Uterus (tissue), 4 donors: ENCODE data around the gene CDADC1. TPM values are rescaled to one million over a fixed set of nuclear protein-coding genes. Genes with fewer than 3 reads are reported as not detected.

ENCODE experiments used
- DNase-seq, 2 donors: peaks; one replicate each; pipeline ENCODE4 v3.0.0-alpha.2; 2019 to 2020
- H3K27ac ChIP-seq, 2 donors: fragments of 200-600 bp; sonication (generic); 1 replicate in 1 of 2; 2 replicates in 1 of 2; pipeline ENCODE4 v1.5.1; 2016 to 2018
- H3K27me3 ChIP-seq, 2 donors: fragments of 200-600 bp; sonication (generic); one replicate each; pipeline ENCODE4 v1.5.1; 2018 to 2019; ENCODE audit warnings: control low read depth in 1 of 2
- H3K36me3 ChIP-seq, 2 donors: fragments of 200-600 bp; sonication (generic); one replicate each; pipeline ENCODE4 v1.5.1; 2019; ENCODE audit warnings: control low read depth in 1 of 2
- H3K4me1 ChIP-seq, 2 donors: fragments of 200-600 bp; sonication (generic); one replicate each; pipeline ENCODE4 v1.5.1; 2018 to 2019; ENCODE audit warnings: control low read depth in 1 of 2
- H3K4me3 ChIP-seq, 2 donors: fragments of 200-600 bp; sonication (generic); 1 replicate in 1 of 2; 2 replicates in 1 of 2; pipeline ENCODE4 v1.5.1; 2018 to 2019; ENCODE audit warnings: mild to moderate bottlenecking in 1 of 2
- H3K9me3 ChIP-seq, 2 donors: fragments of 200-600 bp; sonication (generic); one replicate each; pipeline ENCODE4 v1.5.1; 2019; ENCODE audit warnings: control low read depth in 1 of 2
- CTCF ChIP-seq, 4 experiments: fragments of 200-600 bp in 2 of 4; fragments of 450-650 bp in 2 of 4; sonication (generic) in 2 of 4; IDR thresholded peaks; one replicate each; pipeline ENCODE4 v1.5.1; 2016 to 2019; ENCODE audit warnings: antibody characterized with exemption in 4 of 4, mild to moderate bottlenecking in 2 of 4, moderate library complexity in 1 of 4
- POLR2A ChIP-seq, 2 donors: fragments of 450-650 bp; IDR thresholded peaks; one replicate each; pipeline ENCODE4 v1.6.1; 2016; ENCODE audit warnings: antibody characterized with exemption in 2 of 2, mild to moderate bottlenecking in 1 of 2, moderate library complexity in 1 of 2
- intact Hi-C: fragments of 100-400 bp; cut with DNase I; formaldehyde crosslinking; loops from one replicate; pipeline ENCODE4 v1.15.1; 2023; ENCODE audit warnings: low total_unique reads
- total RNA-seq, 4 donors: library from RNA; depleted of rRNA in 3 of 4; stranded (reverse); fragments of >200 nt in 3 of 4; gene quantifications; one replicate each; pipeline versions ENCODE4 v1.1.0 to v1.2.4, GENCODE V29; 2014 to 2023
- donor health status: DM: yes; HTN: yes; CAD: no.

CDADC1 gene
- total RNA-seq, 4 donors from 2014 or later = 1.8 to 76.5 (median 10.9) TPM

GRCh38 chr13:49248622-49249002 lies 887 bp downstream of the CDADC1 start:
- Histone ChIP-seq H3K4me1 (peaks cover 0 to 9% of the 10 kb centered on the region in 2 donors), H3K4me3 (peak overlapping the region; percentile 72 to 98), H3K9me3 (no peaks in the 10 kb centered on the region), H3K27me3 (no peaks in the 10 kb centered on the region), H3K36me3 (no peaks in the 10 kb centered on the region), H3K27ac (peak overlapping the region; percentile 92 to 94)
- DNase-seq = no peak
- no peak for TF ChIP-seq CTCF (IDR thresholded peaks at IDR 0.05)
- TF ChIP-seq POLR2A (IDR thresholded peaks at IDR 0.05) = no peak
- intact Hi-C loops = no loop called here

- Histone ChIP-seq H3K4me3 (no peak overlapping the region), H3K36me3 (no peaks in the 10 kb centered on the region), H3K9me3 (no peaks in the 10 kb centered on the region), H3K27ac (no peak overlapping the region), H3K4me1 (peaks cover 0 to 9% of the 10 kb centered on the region in 2 donors), H3K27me3 (no peaks in the 10 kb centered on the region)
- DNase-seq = no peak
- TF ChIP-seq POLR2A (IDR thresholded peaks at IDR 0.05) (no peak), CTCF (IDR thresholded peaks at IDR 0.05) (no peak)
- intact Hi-C loops = no loop called here
Measured at GRCh38 chr13:49251326-49251725, 3.6 kb downstream of the CDADC1 start.

- DNase-seq = no peak
- Histone ChIP-seq H3K36me3 (no peaks in the 10 kb centered on the region), H3K27ac (no peak overlapping the region), H3K4me1 (peaks cover 0 to 9% of the 10 kb centered on the region in 2 donors), H3K4me3 (no peak overlapping the region), H3K27me3 (no peaks in the 10 kb centered on the region), H3K9me3 (no peaks in the 10 kb centered on the region)
- intact Hi-C loops = loop anchor here (1.0 kb wide), 1 partner anchor 28 kb away; no protein-coding TSS in a partner anchor
- TF ChIP-seq CTCF (IDR thresholded peaks at IDR 0.05) (no peak), POLR2A (IDR thresholded peaks at IDR 0.05) (no peak)
Measured at GRCh38 chr13:49253310-49253709, 5.6 kb downstream of the CDADC1 start.

- intact Hi-C loops = no loop called here
- no peaks in the 10 kb centered on the region for H3K36me3 ChIP-seq
Measured at GRCh38 chr13:49254007-49254406, 6.3 kb downstream of the CDADC1 start.

GRCh38 chr13:49256841-49257240 lies 9.1 kb downstream of the CDADC1 start:
- no peaks in the 10 kb centered on the region for H3K36me3 ChIP-seq
- no peaks in the 10 kb centered on the region for H3K4me1 ChIP-seq
- no peak overlapping the region for H3K4me3 ChIP-seq
- intact Hi-C loops = no loop called here
- no peak for DNase-seq
- TF ChIP-seq CTCF (IDR thresholded peaks at IDR 0.05) (no peak), POLR2A (IDR thresholded peaks at IDR 0.05) (no peak)
- H3K27ac ChIP-seq = no peak overlapping the region
- no peaks in the 10 kb centered on the region for H3K27me3 ChIP-seq
- H3K9me3 ChIP-seq = no peaks in the 10 kb centered on the region

More at GRCh38 chr13:49254007-49254406, 6.3 kb downstream of the CDADC1 start:
- no peak for TF ChIP-seq POLR2A (IDR thresholded peaks at IDR 0.05)
- no peak for TF ChIP-seq CTCF (IDR thresholded peaks at IDR 0.05)
- Histone ChIP-seq H3K27me3 (no peaks in the 10 kb centered on the region), H3K4me1 (peaks cover 0 to 8% of the 10 kb centered on the region in 2 donors), H3K4me3 (no peak overlapping the region), H3K27ac (no peak overlapping the region), H3K9me3 (no peaks in the 10 kb centered on the region)
- no peak for DNase-seq
